Measurements from ENCODE around the gene HEXIM1.

HEXIM1 gene

GRCh38 chr17:45200701-45201100, 52.4 kb downstream of the HEXIM1 start:
- Histone ChIP-seq H3K27me3 (ENCODE audit: control insufficient read depth, insufficient read depth, low read length) (no peaks in the 10 kb centered on the region), H3K36me3 (ENCODE audit: control insufficient read depth, insufficient read depth, low read length) (no peaks in the 10 kb centered on the region), H3K4me3 (ENCODE audit: low read depth, low read length) (no peak overlapping the region), H3K4me1 (ENCODE audit: control insufficient read depth, insufficient read depth, low read length) (peaks cover 7% of the 10 kb centered on the region), H3K9ac (ENCODE audit: low read depth, low read length) (no peak overlapping the region), H3K9me3 (ENCODE audit: control insufficient read depth, insufficient read depth, low read length) (no peaks in the 10 kb centered on the region)

DNA sequence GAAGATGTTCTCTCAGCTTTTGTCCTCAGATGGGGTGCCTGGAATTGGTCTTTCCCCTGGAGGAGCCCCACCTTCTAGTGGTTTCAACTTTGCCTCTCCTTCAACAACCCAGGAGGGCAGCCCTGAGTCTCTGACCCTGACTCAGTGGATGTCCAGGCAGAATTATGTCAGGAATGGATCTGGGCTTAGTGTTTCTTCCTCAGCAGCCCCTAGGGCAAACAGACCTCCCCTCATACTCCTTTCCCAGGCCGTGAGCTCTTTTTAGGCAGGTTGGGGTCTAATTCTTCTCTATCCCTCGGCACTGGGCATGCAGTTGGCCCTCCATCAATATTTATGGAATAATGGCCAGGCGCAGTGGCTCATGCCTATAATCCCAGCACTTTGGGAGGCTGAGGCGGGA, 53.2 kb downstream of the HEXIM1 start:
- H3K36me3 ChIP-seq (ENCODE audit: control insufficient read depth, insufficient read depth, low read length) = no peaks in the 10 kb centered on the region
- H3K9ac ChIP-seq (ENCODE audit: low read depth, low read length) = no peak overlapping the region
- H3K27me3 ChIP-seq (ENCODE audit: control insufficient read depth, insufficient read depth, low read length) = no peaks in the 10 kb centered on the region
- H3K9me3 ChIP-seq (ENCODE audit: control insufficient read depth, insufficient read depth, low read length) = no peaks in the 10 kb centered on the region
- H3K4me3 ChIP-seq (ENCODE audit: low read depth, low read length) = no peak overlapping the region
- H3K4me1 ChIP-seq (ENCODE audit: control insufficient read depth, insufficient read depth, low read length) = peaks cover 7% of the 10 kb centered on the region

Measured in iPS-15b (cell line).